Fibroblast of skin of right quadriceps (primary cell): ENCODE data around the gene DLG4.

Experiments used
- DNase-seq: peaks from one replicate; pipeline ENCODE4 v3.0.0-alpha.2; 2013

Gene DLG4

DNA sequence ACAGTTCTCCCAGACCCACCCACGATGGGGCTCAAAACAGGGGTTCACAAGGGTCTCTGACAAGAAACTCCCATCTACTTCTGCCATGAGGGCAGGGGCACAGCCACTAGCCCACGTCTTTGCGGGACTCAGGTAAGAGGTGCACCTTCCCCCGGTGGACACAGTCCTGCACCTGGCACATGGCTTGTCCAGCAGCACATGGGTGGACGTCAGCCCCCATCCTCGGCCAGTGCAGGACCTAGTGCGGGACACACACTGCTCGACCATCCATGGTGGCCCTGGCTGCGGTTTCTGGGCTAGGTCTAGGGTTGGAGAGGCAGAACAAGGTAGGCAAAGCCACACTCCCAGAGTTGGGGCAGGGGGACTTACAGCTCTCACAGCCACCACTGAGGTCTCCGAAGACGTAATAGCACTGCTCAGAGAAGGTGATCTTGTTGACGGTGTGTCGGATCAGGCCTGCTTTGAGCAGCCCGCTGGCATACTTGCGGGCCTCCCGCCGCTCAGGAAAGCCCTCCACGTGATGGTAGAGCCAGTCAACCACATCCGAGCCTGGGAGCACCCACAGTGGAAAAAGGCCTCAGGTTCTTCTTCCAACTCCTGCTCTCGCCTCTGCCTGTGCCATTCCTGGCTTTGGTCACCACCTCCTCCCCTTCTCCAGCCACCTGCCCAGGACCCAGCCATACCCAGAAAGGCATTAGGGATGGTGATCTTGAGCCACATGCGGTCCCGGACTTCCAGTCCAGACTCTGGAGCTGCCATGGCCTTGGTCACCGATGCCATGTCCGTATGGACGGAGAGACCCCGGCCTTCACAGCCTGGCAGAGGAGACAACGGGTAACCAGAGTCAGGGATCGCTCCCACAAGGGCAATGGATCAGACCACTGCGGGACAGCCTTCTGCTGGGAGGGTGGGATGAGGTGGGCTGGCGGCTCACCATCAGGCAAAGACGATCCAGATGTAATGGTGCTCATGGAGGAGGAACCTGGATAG is 7.4 kb upstream of the DLG4 start:
- no peak for DNase-seq

GRCh38 chr17:7225711-7226331 is 6.2 kb upstream of the DLG4 start:
- no peak for DNase-seq

DNA sequence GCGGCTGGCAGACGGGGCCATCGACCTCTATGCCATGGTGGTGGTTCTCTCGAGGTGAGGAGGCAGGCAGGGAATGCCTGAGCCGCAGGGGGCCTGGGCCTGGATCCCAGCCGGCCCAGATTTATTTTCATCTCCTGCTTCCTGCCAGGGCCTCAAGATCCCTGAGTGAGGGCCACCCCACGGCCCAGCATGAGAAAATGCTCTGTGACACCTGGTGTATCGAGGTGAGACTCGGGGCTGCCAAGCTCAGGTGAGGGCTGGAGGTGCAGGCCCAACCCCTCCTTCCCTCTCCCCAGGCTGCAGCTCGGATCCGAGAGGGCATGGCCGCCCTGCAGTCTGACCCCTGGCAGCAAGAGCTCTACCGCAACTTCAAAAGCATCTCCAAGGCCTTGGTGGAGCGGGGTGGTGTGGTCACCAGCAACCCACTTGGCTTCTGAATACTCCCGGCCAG is 5.0 kb upstream of the DLG4 start:
- DNase-seq: no peak

- no peak for DNase-seq
Observed at GRCh38 chr17:7224110-7224509, 4.5 kb upstream of the DLG4 start.

DNA sequence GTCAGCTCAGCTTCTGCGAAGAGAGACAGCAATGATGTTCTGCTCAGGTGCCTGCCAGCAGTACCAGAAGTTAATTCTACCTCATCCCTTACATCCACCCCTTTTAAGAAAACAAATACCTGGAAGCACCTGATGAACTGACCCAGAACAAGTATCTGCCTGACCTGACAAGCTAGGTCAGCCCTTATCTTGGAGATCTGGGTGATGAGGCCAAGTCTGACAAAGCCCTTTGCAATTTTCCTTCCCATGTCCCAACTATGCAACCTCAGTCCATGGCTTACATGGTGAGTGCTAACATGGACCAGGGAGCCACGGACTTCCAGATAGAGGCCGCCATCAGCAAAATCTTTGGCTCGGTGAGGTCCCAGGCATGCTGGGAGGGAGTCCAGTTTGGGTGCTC is 3.7 kb upstream of the DLG4 start:
- no peak for DNase-seq

DNA sequence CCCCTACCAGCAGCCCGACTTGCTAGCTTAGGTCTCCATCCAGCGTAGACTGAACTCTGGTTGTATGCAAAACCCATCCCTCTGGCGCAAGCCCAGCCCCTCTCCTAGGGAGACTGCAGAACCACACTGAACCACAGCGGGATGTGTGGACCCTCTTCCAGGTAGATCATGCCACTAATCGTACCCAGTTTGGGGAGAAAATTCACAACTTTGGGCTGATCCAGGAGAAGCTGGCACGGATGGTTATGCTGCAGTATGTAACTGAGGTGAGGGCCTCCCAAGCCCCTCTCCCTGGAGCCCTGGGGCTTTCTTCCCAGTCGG is 3.3 kb upstream of the DLG4 start:
- no peak for DNase-seq

DNA sequence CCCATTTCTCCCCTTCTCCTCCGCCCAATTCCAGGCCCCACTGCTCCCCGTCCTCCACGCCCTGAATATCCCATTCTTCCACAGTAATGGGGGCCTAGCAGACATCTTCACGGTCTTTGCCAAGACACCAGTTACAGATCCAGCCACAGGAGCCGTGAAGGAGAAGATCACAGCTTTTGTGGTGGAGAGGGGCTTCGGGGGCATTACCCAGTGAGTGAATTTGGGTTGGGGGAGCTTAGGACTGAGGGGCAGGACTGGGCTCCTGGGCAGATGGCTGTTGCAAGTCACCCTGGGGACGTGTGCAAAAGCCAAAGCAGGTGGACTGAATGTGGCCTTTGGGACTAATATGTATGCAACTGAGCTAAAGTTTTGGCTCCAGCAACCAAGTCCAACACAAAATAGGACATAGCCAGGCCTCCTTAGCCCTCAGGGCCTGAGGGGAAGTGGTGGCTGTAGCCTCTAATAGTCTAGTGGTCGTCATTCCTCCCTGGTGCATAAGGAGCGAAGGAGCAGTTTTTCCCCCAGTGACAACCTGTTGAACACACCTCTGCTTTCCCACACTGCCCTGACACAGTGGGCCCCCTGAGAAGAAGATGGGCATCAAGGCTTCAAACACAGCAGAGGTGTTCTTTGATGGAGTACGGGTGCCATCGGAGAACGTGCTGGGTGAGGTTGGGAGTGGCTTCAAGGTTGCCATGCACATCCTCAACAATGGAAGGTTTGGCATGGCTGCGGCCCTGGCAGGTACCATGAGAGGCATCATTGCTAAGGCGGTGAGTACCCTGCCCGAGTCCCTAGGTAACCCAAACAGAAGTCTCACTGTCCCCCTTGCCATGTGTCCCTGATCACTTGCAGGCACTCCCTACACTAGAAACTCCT is 2.7 kb upstream of the DLG4 start:
- DNase-seq: no peak

GRCh38 chr17:7221278-7222092 is 1.8 kb upstream of the DLG4 start:
- DNase-seq: no peak

DNA sequence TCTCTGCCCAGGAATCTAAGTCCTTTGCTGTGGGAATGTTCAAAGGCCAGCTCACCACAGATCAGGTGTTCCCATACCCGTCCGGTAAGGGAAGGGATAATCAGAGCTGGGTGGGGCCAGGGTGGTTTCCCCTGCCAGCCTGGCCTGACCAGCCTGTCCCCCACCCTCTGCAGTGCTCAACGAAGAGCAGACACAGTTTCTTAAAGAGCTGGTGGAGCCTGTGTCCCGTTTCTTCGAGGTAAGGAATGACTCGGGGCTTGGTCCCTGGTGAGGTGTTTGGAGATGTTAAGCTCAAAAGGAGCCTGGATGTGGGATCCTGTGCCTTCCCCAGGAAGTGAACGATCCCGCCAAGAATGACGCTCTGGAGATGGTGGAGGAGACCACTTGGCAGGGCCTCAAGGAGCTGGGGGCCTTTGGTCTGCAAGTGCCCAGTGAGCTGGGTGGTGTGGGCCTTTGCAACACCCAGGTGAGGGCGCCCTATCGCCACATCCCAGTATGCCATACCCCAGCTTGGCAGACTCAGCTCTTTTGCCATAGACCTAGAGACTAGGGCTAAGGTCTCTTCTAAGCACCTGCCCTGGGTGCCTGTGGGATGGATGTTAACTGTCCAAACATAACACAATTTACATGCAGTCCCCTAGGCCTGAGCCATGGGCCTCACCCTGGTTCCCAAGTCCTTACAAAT is 1.1 kb upstream of the DLG4 start:
- DNase-seq: peak; percentile 57

DNA sequence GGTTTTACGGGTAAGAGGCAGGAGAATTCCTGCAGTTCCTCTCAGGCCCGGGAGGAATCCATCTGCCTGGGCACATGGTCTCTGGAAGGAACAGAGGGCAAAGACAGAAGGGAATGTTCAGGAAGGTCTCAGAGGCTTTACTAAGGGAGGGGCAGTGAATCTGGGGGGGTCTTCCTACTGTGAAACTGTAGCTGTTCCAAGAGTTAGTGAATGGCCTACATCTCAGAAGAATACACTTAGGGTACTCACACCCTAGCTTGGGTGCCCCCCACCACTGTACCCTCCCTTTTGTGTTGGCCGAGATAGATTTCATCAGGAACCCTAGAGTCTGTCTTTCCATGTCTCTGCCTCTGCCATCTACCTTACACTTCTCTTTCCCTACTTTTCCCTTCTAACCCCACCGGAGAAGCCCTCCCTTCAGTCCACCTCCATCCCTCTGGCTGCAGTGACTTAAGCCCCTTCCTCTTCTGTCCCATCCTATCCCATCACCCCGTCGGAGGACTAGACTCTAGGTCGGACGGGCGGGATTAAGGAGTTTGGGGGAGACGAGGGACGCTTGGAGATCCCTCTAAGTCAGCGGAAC is 316 bp downstream of the DLG4 start:
- no peak for DNase-seq

GRCh38 chr17:7218758-7219157 is 878 bp downstream of the DLG4 start:
- DNase-seq: no peak

- no peak for DNase-seq
Observed at GRCh38 chr17:7218166-7218565, 1.5 kb downstream of the DLG4 start.

DNA sequence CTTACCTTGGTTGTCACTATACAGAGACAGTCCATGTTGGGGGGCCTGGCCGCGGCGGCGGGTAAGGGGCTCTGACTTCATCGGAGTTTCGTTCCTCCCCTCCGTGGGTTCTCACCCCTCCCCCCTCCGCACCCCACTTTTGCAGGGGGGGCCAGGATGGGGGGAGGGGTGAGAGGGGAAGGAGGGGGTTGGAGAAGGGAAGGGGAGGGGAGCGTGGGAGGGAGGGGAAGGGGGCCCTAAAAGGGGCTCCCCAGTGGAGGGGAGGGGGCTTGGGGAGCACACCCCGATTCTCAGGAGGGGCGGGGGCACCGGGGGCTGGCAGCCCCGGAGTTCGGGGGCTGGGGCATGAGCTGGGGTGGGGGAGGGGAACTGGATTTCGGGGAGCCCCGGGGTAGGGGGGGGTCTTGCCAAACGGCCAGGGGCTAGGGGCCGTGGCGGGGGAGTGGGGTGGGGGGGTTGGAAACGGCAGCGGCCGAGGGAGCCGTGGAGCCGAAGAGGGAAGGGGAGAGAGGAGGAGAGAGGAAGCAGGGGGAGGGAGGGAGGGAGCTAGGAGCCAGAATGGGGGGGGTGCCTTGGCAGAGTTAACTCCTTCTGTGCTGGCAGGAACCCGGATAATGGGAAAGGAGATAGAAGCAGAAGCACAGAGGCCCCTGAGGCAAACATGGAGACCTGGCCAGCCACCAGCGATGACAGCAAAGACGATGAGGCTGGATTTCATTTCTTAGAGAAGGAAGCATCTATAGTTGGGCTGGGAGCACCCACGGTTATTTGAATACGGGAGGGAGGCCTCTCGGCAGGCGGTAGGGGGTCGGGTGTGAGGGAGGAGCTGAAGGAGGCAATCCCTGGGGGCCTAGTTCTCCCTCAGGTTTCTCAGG is 2.3 kb downstream of the DLG4 start:
- peak; percentile 82 for DNase-seq

GRCh38 chr17:7216242-7217112 is 3.2 kb downstream of the DLG4 start:
- DNase-seq: no peak

DNA sequence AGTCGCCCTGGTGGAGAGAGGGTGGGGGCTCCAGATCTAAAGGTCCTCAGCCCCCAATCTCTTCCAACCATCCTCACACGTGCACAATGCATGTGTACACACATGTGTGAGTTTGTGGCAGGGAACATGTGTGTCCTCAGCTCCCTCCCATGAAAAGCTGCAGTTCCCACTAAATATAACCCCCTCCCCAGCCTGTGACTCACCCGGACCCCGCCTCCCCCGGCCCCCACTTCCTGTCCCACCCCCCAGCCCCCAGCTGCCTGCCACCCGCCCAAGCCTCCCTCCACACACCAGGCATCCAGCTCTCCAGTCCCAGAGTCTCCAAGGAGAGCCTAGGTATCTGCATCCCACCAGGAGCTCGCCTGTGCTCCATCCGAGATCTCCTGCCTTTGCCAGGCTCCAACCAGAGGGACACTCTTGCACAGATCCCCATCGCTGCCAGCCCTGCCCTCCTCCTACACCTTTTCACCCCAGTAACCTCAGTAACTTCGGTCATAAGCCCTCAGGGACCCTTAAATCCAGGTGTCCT is 3.9 kb downstream of the DLG4 start:
- peak; percentile 50 for DNase-seq

GRCh38 chr17:7215136-7215638 is 4.4 kb downstream of the DLG4 start:
- DNase-seq: no peak

DNA sequence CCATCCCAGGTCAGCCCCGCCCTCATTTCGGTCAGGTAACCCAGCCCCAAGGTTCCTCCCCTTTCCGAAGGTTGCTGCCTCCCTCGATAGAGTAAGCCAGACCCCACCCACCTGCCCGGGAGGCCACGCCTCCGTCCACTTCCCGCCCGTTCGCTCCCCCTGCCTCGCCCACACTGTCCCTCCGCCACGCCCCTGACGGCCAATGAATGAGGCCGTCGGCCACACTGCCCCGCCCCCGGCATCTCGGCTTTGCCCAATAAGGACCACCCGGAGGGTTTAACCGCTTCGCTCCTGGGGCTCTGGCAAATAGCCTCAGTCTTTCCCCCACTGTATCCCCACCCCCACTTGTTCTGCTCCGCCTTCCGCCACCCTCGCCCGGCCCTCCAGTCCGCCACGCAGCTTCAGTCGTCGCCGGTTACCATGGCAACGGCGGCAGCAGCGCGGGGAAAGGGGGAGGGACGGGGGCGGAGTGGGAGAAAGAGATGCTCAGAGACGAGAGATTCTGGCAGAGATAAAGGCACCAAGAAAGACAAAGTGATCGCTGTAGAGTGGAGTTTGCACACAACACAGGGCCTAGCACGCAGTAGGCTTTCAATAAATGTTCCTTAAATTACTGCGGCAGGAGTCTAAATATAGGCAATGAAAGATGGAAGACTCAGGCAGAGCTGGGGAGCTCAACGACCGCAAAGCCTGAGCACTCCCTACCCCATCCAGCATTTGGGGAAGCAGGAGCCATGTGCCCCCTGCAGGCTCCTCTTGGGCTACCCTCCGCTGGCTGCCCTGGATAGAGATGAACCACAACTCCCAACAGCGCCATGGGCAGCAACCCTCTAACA is 5.1 kb downstream of the DLG4 start:
- DNase-seq: peak; percentile 98

DNA sequence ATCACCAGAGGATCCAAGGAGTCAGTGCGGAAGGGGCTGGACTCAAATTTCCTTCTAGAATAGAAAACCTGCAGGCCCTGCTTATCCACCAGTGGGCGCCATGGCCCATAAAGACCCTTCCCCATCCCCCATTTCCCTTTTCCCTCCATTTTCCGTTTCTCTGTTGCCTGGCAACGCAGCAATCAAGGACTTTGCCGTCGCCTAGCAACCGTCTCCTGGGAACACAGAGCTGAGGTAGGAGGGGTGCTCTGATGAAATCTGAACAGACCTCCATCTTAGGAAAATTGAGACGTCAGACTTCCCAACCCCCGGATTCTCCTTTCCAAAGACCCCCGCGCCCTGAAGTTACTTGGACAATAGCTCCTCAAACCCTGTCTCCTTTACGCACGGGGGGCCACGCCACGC is 5.7 kb downstream of the DLG4 start:
- DNase-seq: peak; percentile 83
